Measurements from ENCODE around the gene UCP2. TPM values are rescaled to one million over a fixed set of nuclear protein-coding genes. Genes with fewer than 3 reads are reported as not detected.
A peak's percentile ranks its signal among the peaks of the same experiment; 100 is the strongest.
"Not testable (repeated sequence)": the region's sequence is repeated elsewhere in the genome, so short reads cannot be mapped to it uniquely, and the experiment has no call there.

Gene UCP2
- total RNA-seq, 1 donor from 2014 or later, result 458 TPM

DNA sequence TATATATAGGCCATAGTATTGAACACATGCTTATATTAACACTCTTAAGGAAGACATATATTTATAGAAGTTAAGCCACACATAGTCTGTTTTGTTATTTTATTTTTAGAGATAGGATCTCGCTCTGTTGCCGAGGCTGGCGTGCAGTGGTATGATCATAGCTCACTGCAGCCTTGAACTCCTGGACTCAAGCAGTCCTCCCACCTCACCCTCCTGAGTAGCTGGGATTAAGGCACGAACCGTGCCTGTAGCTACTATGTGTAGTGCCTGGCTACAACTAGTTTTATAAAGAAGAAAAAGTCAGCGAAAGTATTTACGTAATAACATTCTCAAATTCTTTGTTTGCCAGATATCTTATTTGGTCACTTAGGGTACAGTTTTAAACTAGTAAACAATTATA lies 5.6 kb upstream of the UCP2 start:
- peaks cover 57% of the 10 kb centered on the region for H3K4me1 Mint-ChIP-seq

DNA sequence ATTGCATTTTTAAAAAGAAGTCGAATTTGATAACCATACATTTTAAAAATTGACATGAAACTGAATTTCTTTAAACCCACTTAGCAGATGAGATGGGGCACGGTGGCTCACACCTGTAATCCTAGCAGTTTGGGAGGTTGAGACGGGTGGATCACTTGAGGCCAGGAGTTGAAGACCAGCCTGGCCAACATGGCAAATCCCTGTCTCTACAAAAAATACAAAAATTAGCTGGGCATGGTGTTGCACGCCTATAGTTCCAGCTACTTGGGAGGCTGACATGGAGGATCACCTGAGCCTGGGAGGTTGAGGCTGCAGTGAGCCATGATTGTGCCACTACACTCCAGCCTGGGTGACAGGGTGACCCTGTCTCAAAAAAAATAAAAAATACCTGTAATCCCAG lies 3.0 kb upstream of the UCP2 start:
- intact Hi-C loops (cut with micrococcal nuclease); DNase-seq; CTCF ChIA-PET; H3K9me3 Mint-ChIP-seq; ATAC-seq (ENCODE audit: low read depth); H3K27me3 Mint-ChIP-seq; H3K4me3 Mint-ChIP-seq; H3K27ac Mint-ChIP-seq: not testable (repeated sequence)
- Mint-ChIP-seq H3K4me1 (peaks cover 45% of the 10 kb centered on the region), H3K36me3 (ENCODE audit: low read depth) (peaks cover 23% of the 10 kb centered on the region)
- POLR2A ChIA-PET, result interaction anchor here (1.6 kb wide), 1 partner anchor 12 kb away, joined by 10 read pairs; no protein-coding TSS in a partner anchor

More for the DNA sequence above, 5.6 kb upstream of the UCP2 start:
- POLR2A ChIA-PET, result interaction anchor here (0.6 to 17.5 kb wide), 2 partner anchors 12 to 22 kb away, joined by 3 to 425 read pairs; partner anchors contain the start of gene UCP2
- ATAC-seq (ENCODE audit: low read depth), result no peak
- Mint-ChIP-seq H3K27me3 (no peaks in the 10 kb centered on the region), H3K36me3 (ENCODE audit: low read depth) (no peaks in the 10 kb centered on the region), H3K27ac (no peak overlapping the region), H3K4me3 (no peak overlapping the region), H3K9me3 (no peaks in the 10 kb centered on the region)
- DNase-seq, result no peak
- CTCF ChIA-PET, result no interaction called here
- TF ChIP-seq, protein P1, sequence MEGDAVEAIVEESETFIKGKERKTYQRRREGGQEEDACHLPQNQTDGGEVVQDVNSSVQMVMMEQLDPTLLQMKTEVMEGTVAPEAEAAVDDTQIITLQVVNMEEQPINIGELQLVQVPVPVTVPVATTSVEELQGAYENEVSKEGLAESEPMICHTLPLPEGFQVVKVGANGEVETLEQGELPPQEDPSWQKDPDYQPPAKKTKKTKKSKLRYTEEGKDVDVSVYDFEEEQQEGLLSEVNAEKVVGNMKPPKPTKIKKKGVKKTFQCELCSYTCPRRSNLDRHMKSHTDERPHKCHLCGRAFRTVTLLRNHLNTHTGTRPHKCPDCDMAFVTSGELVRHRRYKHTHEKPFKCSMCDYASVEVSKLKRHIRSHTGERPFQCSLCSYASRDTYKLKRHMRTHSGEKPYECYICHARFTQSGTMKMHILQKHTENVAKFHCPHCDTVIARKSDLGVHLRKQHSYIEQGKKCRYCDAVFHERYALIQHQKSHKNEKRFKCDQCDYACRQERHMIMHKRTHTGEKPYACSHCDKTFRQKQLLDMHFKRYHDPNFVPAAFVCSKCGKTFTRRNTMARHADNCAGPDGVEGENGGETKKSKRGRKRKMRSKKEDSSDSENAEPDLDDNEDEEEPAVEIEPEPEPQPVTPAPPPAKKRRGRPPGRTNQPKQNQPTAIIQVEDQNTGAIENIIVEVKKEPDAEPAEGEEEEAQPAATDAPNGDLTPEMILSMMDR (IDR thresholded peaks at IDR 0.05), result no peak
- intact Hi-C loops (cut with micrococcal nuclease), result no loop called here

DNA sequence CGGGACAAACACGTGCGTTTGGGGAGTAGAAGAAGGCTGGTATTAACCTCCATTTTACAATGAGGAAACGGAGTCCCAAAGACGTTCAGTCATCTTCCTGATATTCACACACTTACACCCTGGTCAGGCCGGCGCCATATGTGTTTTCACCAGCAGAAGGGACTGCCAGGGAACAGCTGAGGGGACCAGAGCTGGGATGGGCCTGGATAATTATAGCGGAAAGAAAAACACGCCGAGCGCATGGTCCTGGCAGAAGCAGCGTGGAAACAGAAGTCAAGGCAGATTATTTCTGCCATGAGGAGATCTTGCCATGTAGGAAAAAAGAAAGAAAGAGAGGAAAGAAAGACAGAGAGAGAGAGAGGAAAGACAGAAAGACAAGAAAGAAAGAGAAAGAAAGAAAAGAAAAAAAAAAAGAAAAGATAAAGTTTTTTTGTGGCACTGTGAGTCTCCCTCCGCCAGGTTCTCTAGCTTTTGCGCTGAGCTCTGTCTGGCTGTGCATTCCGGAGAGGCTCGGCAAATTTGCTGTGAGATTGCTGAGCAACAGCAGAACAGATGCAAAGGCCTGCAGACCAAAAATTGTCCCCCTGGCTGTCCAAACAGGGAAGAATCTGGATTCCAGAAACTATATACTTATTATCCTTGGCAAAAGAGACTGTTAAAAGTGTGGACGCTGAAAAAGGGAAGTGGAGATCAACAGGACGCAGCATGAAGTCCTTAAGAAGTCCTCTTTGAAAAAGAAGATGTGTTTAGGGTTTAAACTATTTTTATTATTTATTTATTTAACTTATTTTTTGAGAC lies 1.3 kb upstream of the UCP2 start:
- DNase-seq, result no peak
- Mint-ChIP-seq H3K27ac (peak overlapping the region; percentile 100), H3K36me3 (ENCODE audit: low read depth) (peaks cover 39% of the 10 kb centered on the region), H3K9me3 (no peaks in the 10 kb centered on the region), H3K27me3 (no peaks in the 10 kb centered on the region), H3K4me1 (peaks cover 57% of the 10 kb centered on the region), H3K4me3 (peak overlapping the region; percentile 99)
- intact Hi-C loops (cut with micrococcal nuclease), result loop anchor here (1.0 to 5.0 kb wide), 7 partner anchors 7 to 1902 kb away; partner anchors contain the start of genes LRRC51, NUMA1, POLD3 and RELT
- CTCF ChIA-PET, result interaction anchor here (1.1 kb wide), 1 partner anchor 11 kb away, joined by 3 read pairs; no protein-coding TSS in a partner anchor
- TF ChIP-seq, protein P1 (IDR thresholded peaks at IDR 0.05), result no peak
- ATAC-seq (ENCODE audit: low read depth), result no peak
- POLR2A ChIA-PET, result interaction anchor here (0.7 to 16.3 kb wide), 6 partner anchors 9 to 115 kb away, joined by 4 to 425 read pairs (median 10); no protein-coding TSS in a partner anchor

DNA sequence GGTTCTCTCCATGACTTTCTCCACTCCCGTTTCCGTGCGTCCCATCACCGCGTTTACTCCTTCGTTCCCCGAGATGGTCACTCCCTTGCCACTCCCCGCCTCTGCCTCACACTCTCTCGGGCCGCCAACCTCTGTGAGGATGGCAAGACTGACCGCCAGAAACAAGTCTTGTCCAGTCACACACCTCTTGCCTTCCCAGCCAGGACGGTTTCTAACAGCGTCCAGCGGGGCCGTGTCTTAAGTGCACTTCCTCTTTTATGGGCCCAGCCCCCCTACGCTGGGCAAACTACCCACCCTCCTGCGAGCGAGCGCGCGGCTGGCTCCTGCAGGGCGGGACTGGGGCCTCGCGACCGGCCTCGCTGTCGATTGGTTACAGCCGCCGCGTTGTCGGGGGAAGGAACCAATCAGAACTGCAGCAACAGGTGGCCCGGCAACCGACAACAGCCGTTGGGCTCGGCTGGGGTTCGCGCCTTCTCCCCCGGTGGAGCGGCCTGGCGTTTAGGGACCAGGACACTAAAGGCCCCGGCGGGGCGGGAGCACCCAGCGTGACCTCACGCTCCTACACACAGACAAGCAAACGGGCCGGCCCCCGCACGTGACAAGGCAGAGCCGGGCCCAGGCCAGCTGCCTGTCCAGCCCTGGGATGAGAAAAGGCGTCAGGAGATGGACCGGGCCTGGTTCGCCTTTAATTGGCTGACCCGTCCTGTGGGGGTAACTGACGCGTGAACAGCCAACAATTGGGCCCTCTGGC lies 522 bp upstream of the UCP2 start:
- intact Hi-C loops (cut with micrococcal nuclease), result loop anchor here (1.0 to 5.0 kb wide), 7 partner anchors 8 to 1901 kb away; partner anchors contain the start of genes LRRC51, NUMA1, POLD3 and RELT
- POLR2A ChIA-PET, result interaction anchor here (0.7 to 16.3 kb wide), 17 partner anchors 9 to 188 kb away, joined by 3 to 425 read pairs (median 7); partner anchors contain the start of genes C2CD3 and PPME1
- Mint-ChIP-seq H3K9me3 (no peaks in the 10 kb centered on the region), H3K4me3 (peak overlapping the region; percentile 99), H3K4me1 (peaks cover 65% of the 10 kb centered on the region), H3K36me3 (ENCODE audit: low read depth) (peaks cover 47% of the 10 kb centered on the region), H3K27me3 (no peaks in the 10 kb centered on the region), H3K27ac (peak overlapping the region; percentile 100)
- CTCF ChIA-PET, result interaction anchor here (1.1 to 1.4 kb wide), 2 partner anchors 11 kb away, joined by 3 read pairs; no protein-coding TSS in a partner anchor
- TF ChIP-seq, protein P1 (IDR thresholded peaks at IDR 0.05), result no peak
- peak; percentile 68 for ATAC-seq (ENCODE audit: low read depth)
- DNase-seq, result peak; percentile 86

DNA sequence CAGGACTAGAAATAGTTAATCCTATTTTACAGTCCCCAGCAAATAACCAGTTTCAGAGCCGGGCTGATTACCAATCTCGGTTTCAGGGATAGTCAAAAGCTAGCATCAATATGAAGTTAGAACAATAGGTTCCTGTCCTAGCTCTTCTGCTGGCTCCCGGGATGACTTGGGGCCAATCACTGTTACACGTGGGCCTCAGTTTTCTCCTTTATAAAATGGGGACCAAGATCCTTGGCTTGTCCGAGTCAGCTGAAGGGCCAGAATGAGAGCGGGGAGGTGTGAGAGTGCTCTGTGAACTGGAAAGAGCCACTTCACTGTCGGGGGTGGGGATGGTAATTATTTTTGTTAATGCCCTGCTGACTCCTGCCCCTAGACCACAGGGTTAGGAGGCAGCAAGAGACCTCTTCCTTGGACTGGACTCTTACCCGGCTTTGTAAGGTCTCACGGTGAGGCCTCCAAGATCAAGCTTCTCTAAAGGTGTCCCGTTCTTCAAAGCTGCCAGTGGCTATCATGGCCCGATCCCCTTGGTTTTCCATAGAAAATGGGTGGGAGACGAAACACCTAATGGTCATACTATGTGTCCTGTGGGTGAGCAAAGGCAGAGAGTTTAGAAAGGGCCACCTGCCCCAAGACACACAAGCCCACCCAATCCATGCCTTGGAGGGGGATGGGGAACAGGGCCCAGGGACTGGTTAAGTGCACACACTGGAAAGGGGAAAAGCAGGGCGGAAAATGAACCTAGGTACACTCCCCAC lies 1.4 kb downstream of the UCP2 start:
- Mint-ChIP-seq H3K9me3 (no peaks in the 10 kb centered on the region), H3K27me3 (no peaks in the 10 kb centered on the region), H3K36me3 (ENCODE audit: low read depth) (peaks cover 66% of the 10 kb centered on the region), H3K4me3 (peak overlapping the region; percentile 99), H3K4me1 (peaks cover 76% of the 10 kb centered on the region), H3K27ac (peak overlapping the region; percentile 100)
- TF ChIP-seq, protein P1 (IDR thresholded peaks at IDR 0.05), result no peak
- DNase-seq (no peak), ATAC-seq (ENCODE audit: low read depth) (no peak)
- ChIA-PET CTCF (interaction anchor here (1.3 to 2.2 kb wide), 5 partner anchors 10 to 24 kb away, joined by 5 to 11 read pairs (median 7); no protein-coding TSS in a partner anchor), POLR2A (interaction anchor here (1.3 to 16.3 kb wide), 11 partner anchors 13 to 190 kb away, joined by 7 to 425 read pairs (median 20); partner anchors contain the start of genes C2CD3, PPME1 and UCP3)
- intact Hi-C loops (cut with micrococcal nuclease), result loop anchor here (5.0 kb wide), 4 partner anchors 604 to 1899 kb away; partner anchors contain the start of genes LRRC51, NUMA1, POLD3 and RELT
